ENCODE data around the gene HOXC9.
A peak's percentile ranks its signal among the peaks of the same experiment; 100 is the strongest.

The HOXC9 gene

DNA sequence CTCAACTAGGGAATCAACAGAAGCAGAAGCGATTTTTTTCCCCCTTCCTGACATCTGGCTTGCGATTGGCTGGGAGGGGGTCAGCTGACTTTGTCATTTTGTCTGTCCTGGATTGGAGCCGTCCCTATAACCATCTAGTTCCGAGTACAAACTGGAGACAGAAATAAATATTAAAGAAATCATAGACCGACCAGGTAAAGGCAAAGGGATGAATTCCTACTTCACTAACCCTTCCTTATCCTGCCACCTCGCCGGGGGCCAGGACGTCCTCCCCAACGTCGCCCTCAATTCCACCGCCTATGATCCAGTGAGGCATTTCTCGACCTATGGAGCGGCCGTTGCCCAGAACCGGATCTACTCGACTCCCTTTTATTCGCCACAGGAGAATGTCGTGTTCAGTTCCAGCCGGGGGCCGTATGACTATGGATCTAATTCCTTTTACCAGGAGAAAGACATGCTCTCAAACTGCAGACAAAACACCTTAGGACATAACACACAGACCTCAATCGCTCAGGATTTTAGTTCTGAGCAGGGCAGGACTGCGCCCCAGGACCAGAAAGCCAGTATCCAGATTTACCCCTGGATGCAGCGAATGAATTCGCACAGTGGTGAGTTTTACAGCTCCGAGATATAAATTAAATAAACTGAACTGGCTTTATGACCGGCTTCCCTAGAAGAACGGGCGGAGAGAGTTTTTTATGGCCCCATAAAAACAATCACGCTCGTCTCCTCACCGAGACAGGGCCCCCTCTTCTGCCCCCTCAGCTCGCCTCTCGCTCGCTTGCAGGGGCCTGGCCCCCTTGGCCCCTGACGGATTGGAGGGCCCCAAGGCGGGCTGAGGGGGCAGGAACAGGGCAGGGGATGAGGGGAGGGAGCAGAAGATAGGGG lies 28.6 kb downstream of the HOXC9 start, which contains the start of gene HOXC6:
Gene HOXC6 (plus strand): TSS at position 127 of the 888 bp plus-strand sequence. CDS start 82 bp downstream, at position 209.
- TF ChIP-seq, protein P1, sequence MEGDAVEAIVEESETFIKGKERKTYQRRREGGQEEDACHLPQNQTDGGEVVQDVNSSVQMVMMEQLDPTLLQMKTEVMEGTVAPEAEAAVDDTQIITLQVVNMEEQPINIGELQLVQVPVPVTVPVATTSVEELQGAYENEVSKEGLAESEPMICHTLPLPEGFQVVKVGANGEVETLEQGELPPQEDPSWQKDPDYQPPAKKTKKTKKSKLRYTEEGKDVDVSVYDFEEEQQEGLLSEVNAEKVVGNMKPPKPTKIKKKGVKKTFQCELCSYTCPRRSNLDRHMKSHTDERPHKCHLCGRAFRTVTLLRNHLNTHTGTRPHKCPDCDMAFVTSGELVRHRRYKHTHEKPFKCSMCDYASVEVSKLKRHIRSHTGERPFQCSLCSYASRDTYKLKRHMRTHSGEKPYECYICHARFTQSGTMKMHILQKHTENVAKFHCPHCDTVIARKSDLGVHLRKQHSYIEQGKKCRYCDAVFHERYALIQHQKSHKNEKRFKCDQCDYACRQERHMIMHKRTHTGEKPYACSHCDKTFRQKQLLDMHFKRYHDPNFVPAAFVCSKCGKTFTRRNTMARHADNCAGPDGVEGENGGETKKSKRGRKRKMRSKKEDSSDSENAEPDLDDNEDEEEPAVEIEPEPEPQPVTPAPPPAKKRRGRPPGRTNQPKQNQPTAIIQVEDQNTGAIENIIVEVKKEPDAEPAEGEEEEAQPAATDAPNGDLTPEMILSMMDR (IDR thresholded peaks at IDR 0.05) = no peak
- no peak for TF ChIP-seq ZFX (IDR thresholded peaks at IDR 0.05; ENCODE audit: borderline replicate concordance)
- H3K27ac ChIP-seq = peak within 1 kb of the TSS; percentile 57

DNA sequence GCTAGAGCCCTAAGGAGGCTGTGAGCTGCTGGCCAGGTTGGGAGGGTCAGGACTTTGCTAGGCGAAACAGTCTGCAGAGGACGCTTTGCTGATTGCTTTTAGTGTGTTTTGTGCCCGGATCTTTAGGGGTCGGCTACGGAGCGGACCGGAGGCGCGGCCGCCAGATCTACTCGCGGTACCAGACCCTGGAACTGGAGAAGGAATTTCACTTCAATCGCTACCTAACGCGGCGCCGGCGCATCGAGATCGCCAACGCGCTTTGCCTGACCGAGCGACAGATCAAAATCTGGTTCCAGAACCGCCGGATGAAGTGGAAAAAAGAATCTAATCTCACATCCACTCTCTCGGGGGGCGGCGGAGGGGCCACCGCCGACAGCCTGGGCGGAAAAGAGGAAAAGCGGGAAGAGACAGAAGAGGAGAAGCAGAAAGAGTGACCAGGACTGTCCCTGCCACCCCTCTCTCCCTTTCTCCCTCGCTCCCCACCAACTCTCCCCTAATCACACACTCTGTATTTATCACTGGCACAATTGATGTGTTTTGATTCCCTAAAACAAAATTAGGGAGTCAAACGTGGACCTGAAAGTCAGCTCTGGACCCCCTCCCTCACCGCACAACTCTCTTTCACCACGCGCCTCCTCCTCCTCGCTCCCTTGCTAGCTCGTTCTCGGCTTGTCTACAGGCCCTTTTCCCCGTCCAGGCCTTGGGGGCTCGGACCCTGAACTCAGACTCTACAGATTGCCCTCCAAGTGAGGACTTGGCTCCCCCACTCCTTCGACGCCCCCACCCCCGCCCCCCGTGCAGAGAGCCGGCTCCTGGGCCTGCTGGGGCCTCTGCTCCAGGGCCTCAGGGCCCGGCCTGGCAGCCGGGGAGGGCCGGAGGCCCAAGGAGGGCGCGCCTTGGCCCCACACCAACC lies 29.8 kb downstream of the HOXC9 start:
- no peak overlapping the region for H3K27ac ChIP-seq
- TF ChIP-seq, protein P1 (IDR thresholded peaks at IDR 0.05) = no peak
- no peak for TF ChIP-seq ZFX (IDR thresholded peaks at IDR 0.05; ENCODE audit: borderline replicate concordance)

DNA sequence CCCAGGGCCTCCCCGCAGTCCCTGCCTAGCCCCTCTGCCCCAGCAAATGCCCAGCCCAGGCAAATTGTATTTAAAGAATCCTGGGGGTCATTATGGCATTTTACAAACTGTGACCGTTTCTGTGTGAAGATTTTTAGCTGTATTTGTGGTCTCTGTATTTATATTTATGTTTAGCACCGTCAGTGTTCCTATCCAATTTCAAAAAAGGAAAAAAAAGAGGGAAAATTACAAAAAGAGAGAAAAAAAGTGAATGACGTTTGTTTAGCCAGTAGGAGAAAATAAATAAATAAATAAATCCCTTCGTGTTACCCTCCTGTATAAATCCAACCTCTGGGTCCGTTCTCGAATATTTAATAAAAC lies 30.5 kb downstream of the HOXC9 start:
- no peak for TF ChIP-seq ZFX (IDR thresholded peaks at IDR 0.05; ENCODE audit: borderline replicate concordance)
- TF ChIP-seq, protein P1 (IDR thresholded peaks at IDR 0.05) = no peak

DNA sequence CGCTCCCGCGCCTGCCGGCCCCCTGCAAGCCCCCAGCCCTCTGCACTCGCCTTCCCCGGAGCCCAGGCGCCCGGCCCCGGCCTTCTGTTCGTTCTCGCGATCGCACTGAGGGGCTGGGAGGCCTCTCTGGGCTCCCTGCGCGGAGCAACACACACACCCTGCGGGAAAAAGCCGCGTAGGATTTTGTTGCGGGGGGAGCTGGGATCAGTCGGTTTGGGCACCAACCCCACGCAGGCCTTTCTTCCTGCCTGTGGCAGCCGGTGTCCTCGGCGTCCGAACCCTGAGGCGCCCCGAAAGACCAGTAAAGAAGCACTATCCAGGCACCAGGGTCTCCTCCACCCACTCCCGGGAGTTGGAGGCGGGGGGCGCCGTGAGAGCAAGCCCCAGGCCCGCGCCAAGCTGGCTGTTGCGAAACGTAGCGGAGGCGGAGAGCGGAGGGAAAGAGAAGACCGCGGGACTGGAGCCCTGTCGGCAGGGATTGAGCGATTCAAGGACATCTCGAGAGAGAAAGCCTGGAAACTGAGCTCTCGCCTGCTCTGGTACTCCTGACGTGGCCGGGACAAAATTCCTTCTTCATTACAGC lies 31.0 kb downstream of the HOXC9 start:
- no peak for TF ChIP-seq ZFX (IDR thresholded peaks at IDR 0.05; ENCODE audit: borderline replicate concordance)
- TF ChIP-seq, protein P1 (IDR thresholded peaks at IDR 0.05) = no peak
- H3K27ac ChIP-seq = no peak overlapping the region

More for the DNA sequence above, 30.5 kb downstream of the HOXC9 start:
- no peak overlapping the region for H3K27ac ChIP-seq

DNA sequence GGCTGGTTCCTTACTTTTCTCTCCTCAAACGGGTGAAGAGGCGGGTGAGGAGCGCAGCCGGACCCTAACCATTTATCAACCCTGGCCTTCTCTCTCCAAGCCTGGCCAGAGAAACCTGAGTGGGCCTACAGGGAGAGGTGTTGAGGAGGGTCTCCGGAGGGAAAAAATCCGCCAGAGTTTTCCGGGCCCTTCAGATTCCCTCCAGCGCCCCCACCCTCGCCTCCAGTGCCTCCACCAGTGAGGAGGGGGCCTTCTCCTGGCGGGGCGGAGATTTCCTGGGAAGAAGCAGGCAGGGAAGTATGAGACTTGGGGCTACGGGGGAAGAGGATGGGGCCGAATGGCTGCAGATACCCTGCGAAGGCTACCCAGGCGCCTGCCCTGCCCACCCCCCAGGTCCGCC lies 31.5 kb downstream of the HOXC9 start:
- no peak overlapping the region; the same call in 1 of the 2 replicates for H3K27ac ChIP-seq
- TF ChIP-seq ZFX (IDR thresholded peaks at IDR 0.05; ENCODE audit: borderline replicate concordance) = no peak
- TF ChIP-seq, protein P1 (IDR thresholded peaks at IDR 0.05) = no peak

DNA sequence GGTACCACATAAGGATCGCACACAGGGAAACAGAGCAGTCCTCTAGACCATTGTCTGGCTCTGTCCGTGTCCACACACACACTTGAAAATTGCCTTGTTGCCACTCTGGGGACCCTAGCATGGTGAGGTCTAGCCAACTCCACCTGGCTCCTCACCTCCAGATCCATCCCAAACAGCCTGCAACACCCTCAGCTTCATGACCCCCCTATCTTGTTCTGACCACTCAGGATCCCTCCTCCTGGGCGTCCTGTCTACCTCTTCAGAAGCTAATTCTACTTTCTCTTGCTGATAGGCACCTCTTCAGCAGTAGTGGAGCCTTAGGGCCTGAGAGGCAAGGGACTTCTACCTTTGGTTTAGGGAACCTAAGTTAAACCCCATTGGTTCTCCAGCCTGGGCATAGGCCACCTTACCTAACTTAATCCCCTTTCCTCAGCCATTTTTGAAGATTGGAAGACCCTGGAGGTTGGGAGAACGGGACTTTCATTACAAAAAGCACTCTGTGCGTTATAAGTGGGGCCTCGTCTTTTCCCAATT lies 32.2 kb downstream of the HOXC9 start:
- H3K27ac ChIP-seq = peak overlapping the region; percentile 75; the same call in 1 of the 2 replicates
- TF ChIP-seq, protein P1 (IDR thresholded peaks at IDR 0.05) = no peak
- no peak for TF ChIP-seq ZFX (IDR thresholded peaks at IDR 0.05; ENCODE audit: borderline replicate concordance)

Data from 22Rv1 (cell line).